ENCODE data around the gene PCSK4. TPM values are rescaled to one million over a fixed set of nuclear protein-coding genes. Genes with fewer than 3 reads are reported as not detected.

The PCSK4 gene
- total RNA-seq, 1 experiment from 2014 or later, result 11.1 TPM

DNA sequence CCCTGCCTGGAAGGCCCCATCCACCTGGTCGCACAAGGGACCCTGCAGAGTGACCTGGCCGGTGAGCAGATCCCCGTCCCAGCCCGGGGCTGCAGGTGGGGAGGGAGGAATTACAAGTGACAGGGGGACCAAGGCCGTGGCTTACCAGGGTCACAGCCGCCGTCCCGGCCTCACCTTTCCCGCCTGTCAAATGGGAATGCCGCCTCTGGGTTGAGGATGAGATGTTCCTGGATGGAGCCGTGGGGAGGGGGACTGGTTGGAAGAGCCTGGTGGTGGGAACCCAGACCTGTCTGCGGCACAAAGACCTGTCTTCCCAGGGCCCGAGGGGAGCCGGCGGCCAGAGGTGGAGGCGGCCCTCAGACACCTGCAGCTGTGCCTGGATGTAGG lies 39.3 kb upstream of the PCSK4 start:
- BruUV-seq (replicated peaks), result no TSS peak
- H3K4me2 ChIP-seq (ENCODE audit: low read length), result no peak overlapping the region
- H3K36me3 ChIP-seq (ENCODE audit: control insufficient read depth in 1 of 2, insufficient read depth in 2 of 2, low read length in 2 of 2), result no peaks in the 10 kb centered on the region
- CTCF ChIA-PET, result no interaction called here
- POLR2A ChIA-PET, result no interaction called here
- ATAC-seq, result no peak
- intact Hi-C loops (cut with micrococcal nuclease), result no loop called here
- no peaks in the 10 kb centered on the region for H4K20me1 ChIP-seq (ENCODE audit: insufficient read depth)
- no peak for DNase-seq (ENCODE audit: low read depth, low spot score)
- H3K4me1 ChIP-seq (ENCODE audit: control insufficient read depth in 1 of 2, insufficient read depth in 2 of 2, low read length in 2 of 2), result no peaks in the 10 kb centered on the region
- H3K79me2 ChIP-seq (ENCODE audit: insufficient read depth, low read length), result no peaks in the 10 kb centered on the region
- H2AFZ ChIP-seq (ENCODE audit: low read depth, low read length, poor library complexity, severe bottlenecking), result no peak overlapping the region
- H3K4me3 ChIP-seq (replicated peaks in 1 of 2; ENCODE audit: low read depth in 1 of 2, low read length in 2 of 2), result no peak overlapping the region
- H3K27me3 ChIP-seq (ENCODE audit: insufficient read depth, low read length), result no peaks in the 10 kb centered on the region
- TF ChIP-seq EZH2phosphoT487 (IDR thresholded peaks at IDR 0.05; ENCODE audit: borderline replicate concordance), result no peak
- TF ChIP-seq ZFX (IDR thresholded peaks at IDR 0.05), result no peak
- no peak for TF ChIP-seq YY1 (IDR thresholded peaks at IDR 0.05; ENCODE audit: extremely low read depth, insufficient replicate concordance, low read depth, low read length)
- no peak for TF ChIP-seq ELF1 (IDR thresholded peaks at IDR 0.05; ENCODE audit: borderline replicate concordance, low read depth)
- TF ChIP-seq EGR1 (IDR thresholded peaks at IDR 0.05; ENCODE audit: low read depth), result no peak
- TF ChIP-seq RAD21 (IDR thresholded peaks at IDR 0.05; ENCODE audit: low read depth), result no peak
- no peak for TF ChIP-seq POLR2A (IDR thresholded peaks at IDR 0.05; ENCODE audit: borderline replicate concordance, extremely low read depth, insufficient read depth, insufficient read length)
- TF ChIP-seq, protein P1, sequence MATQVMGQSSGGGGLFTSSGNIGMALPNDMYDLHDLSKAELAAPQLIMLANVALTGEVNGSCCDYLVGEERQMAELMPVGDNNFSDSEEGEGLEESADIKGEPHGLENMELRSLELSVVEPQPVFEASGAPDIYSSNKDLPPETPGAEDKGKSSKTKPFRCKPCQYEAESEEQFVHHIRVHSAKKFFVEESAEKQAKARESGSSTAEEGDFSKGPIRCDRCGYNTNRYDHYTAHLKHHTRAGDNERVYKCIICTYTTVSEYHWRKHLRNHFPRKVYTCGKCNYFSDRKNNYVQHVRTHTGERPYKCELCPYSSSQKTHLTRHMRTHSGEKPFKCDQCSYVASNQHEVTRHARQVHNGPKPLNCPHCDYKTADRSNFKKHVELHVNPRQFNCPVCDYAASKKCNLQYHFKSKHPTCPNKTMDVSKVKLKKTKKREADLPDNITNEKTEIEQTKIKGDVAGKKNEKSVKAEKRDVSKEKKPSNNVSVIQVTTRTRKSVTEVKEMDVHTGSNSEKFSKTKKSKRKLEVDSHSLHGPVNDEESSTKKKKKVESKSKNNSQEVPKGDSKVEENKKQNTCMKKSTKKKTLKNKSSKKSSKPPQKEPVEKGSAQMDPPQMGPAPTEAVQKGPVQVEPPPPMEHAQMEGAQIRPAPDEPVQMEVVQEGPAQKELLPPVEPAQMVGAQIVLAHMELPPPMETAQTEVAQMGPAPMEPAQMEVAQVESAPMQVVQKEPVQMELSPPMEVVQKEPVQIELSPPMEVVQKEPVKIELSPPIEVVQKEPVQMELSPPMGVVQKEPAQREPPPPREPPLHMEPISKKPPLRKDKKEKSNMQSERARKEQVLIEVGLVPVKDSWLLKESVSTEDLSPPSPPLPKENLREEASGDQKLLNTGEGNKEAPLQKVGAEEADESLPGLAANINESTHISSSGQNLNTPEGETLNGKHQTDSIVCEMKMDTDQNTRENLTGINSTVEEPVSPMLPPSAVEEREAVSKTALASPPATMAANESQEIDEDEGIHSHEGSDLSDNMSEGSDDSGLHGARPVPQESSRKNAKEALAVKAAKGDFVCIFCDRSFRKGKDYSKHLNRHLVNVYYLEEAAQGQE (IDR thresholded peaks at IDR 0.05; ENCODE audit: low read depth), result no peak
- no peak for TF ChIP-seq ZNF274 (IDR thresholded peaks at IDR 0.05; ENCODE audit: low read depth, low read length)
- no peak for TF ChIP-seq SP1 (IDR thresholded peaks at IDR 0.05; ENCODE audit: low read depth)
- no peak for TF ChIP-seq CTCF (IDR thresholded peaks at IDR 0.05 in 2 of 3, conservative IDR thresholded peaks at IDR 0.05 in 1 of 3; ENCODE audit: borderline replicate concordance in 1 of 3, insufficient read depth in 1 of 3, low read depth in 2 of 3, low read length in 2 of 3)
- no peak for TF ChIP-seq ZBTB33 (IDR thresholded peaks at IDR 0.05; ENCODE audit: extremely low read depth, insufficient replicate concordance, low read length)
- TF ChIP-seq CBX3 (IDR thresholded peaks at IDR 0.05; ENCODE audit: low read depth), result no peak
- TF ChIP-seq CEBPB (IDR thresholded peaks at IDR 0.05; ENCODE audit: low read depth), result no peak
- no peak for TF ChIP-seq EZH2 (IDR thresholded peaks at IDR 0.05)
- no peaks in the 10 kb centered on the region for H3K9me2 ChIP-seq (ENCODE audit: insufficient read depth)
- H3K9me3 ChIP-seq (ENCODE audit: control insufficient read depth in 1 of 2, insufficient read depth in 1 of 2, low read depth in 1 of 2, low read length in 2 of 2), result no peaks in the 10 kb centered on the region
- H3K27ac ChIP-seq (ENCODE audit: low read depth, low read length), result no peak overlapping the region
- no peak overlapping the region for H3K9ac ChIP-seq (ENCODE audit: low read length)
- RAD21 ChIA-PET (ENCODE audit: low non-redundant PET in 1 of 2, low total read pairs in 2 of 2, uncharacterized antibody in 2 of 2, unreplicated experiment in 2 of 2), result no interaction called here
